Measurements from ENCODE around the gene PCSK6. TPM values are rescaled to one million over a fixed set of nuclear protein-coding genes. Genes with fewer than 3 reads are reported as not detected.

PCSK6 gene
- total and polyA plus RNA-seq, 2 of the 8 experiments (the other 6 are each of a cell fraction or from before 2014, with no cell fraction given): 1.9 to 4.0 TPM

DNA sequence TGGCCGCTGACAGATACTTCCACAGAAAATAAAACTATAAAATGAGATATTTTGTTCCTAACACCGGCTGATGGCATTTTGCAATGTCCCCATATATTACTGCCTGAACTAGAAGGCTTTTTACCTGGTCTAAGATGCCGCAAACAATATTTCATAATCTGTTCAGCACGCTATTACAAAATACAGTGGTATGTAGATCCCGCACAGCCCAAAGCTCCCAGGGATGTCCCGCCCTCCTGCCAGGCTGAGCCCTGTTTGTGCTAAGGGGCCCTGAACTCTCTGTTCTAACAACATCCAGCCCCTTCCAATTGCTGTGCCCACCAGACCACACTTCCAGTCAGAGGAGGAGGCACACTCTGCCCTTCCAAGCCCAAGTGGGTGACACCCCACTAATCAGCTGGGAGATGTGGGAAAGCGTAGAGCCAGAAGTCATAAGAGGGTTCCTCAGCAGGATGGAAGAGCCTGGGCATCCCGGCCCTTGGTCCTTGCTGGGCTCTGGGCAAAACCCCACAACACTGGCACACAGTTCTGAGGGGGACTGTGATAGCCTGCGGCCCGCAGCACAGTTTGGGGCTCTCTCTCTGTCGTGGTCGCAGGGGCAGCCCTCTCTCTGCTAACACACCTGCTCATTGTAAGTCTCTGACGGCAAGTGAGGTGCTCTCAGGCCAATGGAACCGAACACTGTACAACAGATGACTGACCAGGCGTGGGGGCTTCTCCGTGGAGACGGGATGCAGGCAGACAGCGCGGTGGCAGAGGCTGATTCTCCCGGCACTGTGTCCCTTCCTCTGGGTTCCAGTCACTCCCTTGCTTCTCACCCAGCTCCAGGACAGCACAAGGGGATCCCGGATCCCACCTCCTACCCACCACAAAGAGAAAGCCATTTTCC, 55.2 kb downstream of the PCSK6 start:
- Histone ChIP-seq H3K23ac (ENCODE audit: insufficient read length) (no peak overlapping the region), H3K4me2 (ENCODE audit: insufficient read depth in 1 of 2, low read depth in 2 of 2, low read length in 2 of 2) (no peak overlapping the region), H2BK120ac (replicated peaks; ENCODE audit: low read depth, low read length) (no peak overlapping the region), H2AK5ac (ENCODE audit: low read depth, low read length) (no peak overlapping the region), H3K23me2 (ENCODE audit: low read depth, low read length) (no peaks in the 10 kb centered on the region), H2AFZ (ENCODE audit: low read length) (no peak overlapping the region), H3K27me3 (replicated peaks in 1 of 4; ENCODE audit: control insufficient read depth in 3 of 4, extremely low read depth in 1 of 4, insufficient read depth in 3 of 4, low read length in 3 of 4) (no peaks in the 10 kb centered on the region; a peak in 2 of 7 replicates), H3K4me3 (ENCODE audit: extremely low read depth in 1 of 4, insufficient read depth in 2 of 4, low read depth in 3 of 4, low read length in 4 of 4) (no peak overlapping the region), H3K9ac (replicated peaks in 1 of 4; ENCODE audit: extremely low read depth in 1 of 4, low read depth in 3 of 4, low read length in 3 of 4) (no peak overlapping the region), H4K8ac (ENCODE audit: extremely low read depth, insufficient read depth, low read length) (no peak overlapping the region; the same call in 1 of the 2 replicates), H3K56ac (replicated peaks; ENCODE audit: insufficient read length, low read depth, low read length) (no peak overlapping the region), H3K14ac (ENCODE audit: insufficient read length) (no peak overlapping the region), H2BK20ac (ENCODE audit: low read length) (no peak overlapping the region), H3K27ac (ENCODE audit: low read depth, low read length) (no peak overlapping the region), H2BK12ac (ENCODE audit: low read depth, low read length) (no peak overlapping the region), H3K79me2 (ENCODE audit: control insufficient read depth in 1 of 2, insufficient read depth in 2 of 2, low read length in 2 of 2) (no peaks in the 10 kb centered on the region), H3K18ac (ENCODE audit: extremely low read depth, low read length) (no peak overlapping the region), H3K9me3 (ENCODE audit: insufficient read depth in 2 of 2, low read depth in 1 of 2, low read length in 1 of 2) (no peaks in the 10 kb centered on the region; a peak in 1 of 4 replicates), H3K36me3 (ENCODE audit: control insufficient read depth in 2 of 4, insufficient read depth in 4 of 4, low read length in 3 of 4) (no peaks in the 10 kb centered on the region), H4K5ac (ENCODE audit: insufficient read length, low read depth, low read length) (no peak overlapping the region), H4K20me1 (replicated peaks in 1 of 2; ENCODE audit: control insufficient read depth in 1 of 2, insufficient read depth in 2 of 2, low read length in 2 of 2) (no peaks in the 10 kb centered on the region), H2BK15ac (ENCODE audit: low read length) (peak overlapping the region; percentile 53; the same call in 1 of the 2 replicates), H4K91ac (replicated peaks; ENCODE audit: insufficient read length, low read length) (no peak overlapping the region), H3K4ac (replicated peaks; ENCODE audit: insufficient read length, low read depth, low read length) (no peak overlapping the region), H3K79me1 (ENCODE audit: low read depth, low read length) (no peaks in the 10 kb centered on the region), H3K4me1 (replicated peaks in 1 of 4; ENCODE audit: control insufficient read depth in 3 of 4, insufficient read depth in 4 of 4, low read length in 3 of 4) (peaks cover 0 to 16% (median 0%) of the 10 kb centered on the region in 4 experiments; a peak in 2 of 7 replicates), H2BK5ac (ENCODE audit: low read depth, low read length) (no peak overlapping the region; the same call in 1 of the 2 replicates)
- CTCF ChIA-PET (ENCODE audit: partially characterized antibody): interaction anchor here (0.6 to 1.4 kb wide), 5 partner anchors 10 to 207 kb away, joined by 3 to 6 read pairs (median 3); no protein-coding TSS in a partner anchor
- POLR2A ChIA-PET (ENCODE audit: partially characterized antibody): no interaction called here
- FAIRE-seq (no peak), DNase-seq (ENCODE audit: low read depth in 1 of 2, low spot score in 2 of 2) (peak in 1 of 2 experiments; percentile 33)
- 86% methylated on average over 19 of the region's 21 CpGs; no CpG with 5 or more reads in 1 of the 2 experiments for WGBS, 2 experiments (ENCODE audit: extremely low coverage in 1 of 2, insufficient coverage in 1 of 2, insufficient read length in 1 of 2, insufficient replicate concordance in 2 of 2, low coverage in 1 of 2, low lambda C conversion rate in 2 of 2, missing lambda C conversion rate in 1 of 2)
- TF ChIP-seq POU5F1 (IDR thresholded peaks at IDR 0.05; ENCODE audit: low read depth, low read length) (no peak), KDM1A (IDR thresholded peaks at IDR 0.05; ENCODE audit: borderline replicate concordance, low read length) (no peak), CHD1 (IDR thresholded peaks at IDR 0.05; ENCODE audit: low read depth, low read length) (no peak), EZH2 (IDR thresholded peaks at IDR 0.05; ENCODE audit: low read depth, low read length, severe bottlenecking) (no peak), JUND (IDR thresholded peaks at IDR 0.05; ENCODE audit: low read length) (no peak), RXRA (IDR thresholded peaks at IDR 0.05; ENCODE audit: insufficient read depth, low read depth, low read length) (no peak)

All from H1 (cell line).